ENCODE data around the gene KRTAP5-6.

The KRTAP5-6 gene

DNA sequence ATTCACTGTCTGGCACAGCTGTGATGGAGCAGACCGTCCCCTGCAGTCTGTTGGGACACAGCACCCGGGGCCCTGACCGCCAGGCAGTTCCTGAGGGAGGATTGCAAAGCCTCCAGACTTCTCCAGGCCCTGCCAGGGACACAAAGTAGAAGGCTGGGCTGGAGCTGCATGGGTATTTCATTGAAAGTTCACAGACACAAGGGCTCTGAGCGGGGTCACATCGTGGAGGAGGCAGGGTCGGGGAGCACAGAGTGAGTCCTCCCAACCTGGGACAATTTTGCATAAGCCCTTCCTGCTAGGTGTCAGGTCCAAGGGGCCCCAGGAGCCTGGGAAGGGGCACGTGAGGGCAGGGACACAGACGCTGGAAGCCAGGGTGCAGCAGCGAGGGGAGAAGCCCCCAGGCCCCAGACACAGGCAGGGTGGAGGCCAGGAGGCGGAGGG, 37.7 kb downstream of the KRTAP5-6 start:
- DNase-seq = no peak

DNA sequence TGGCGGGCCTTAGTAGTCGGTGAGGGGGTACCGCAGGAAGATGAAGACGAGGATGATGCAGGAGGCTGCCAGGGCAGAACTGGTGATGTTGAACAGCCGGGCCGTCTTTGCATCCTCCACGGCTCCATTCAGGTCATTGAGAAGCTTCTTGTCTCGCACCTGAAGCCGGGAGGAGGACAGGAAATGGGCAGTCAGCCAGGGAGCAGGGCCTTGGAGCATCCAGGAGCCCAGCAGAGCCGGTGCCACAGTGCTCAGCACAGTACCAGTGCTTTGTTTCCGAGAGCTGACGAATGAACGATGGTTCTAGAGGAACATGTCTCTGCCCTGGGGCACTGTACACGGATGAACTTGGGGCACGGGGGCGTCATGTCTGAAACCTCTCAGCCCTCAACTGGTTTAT, 38.3 kb downstream of the KRTAP5-6 start:
- DNase-seq = no peak

DNA sequence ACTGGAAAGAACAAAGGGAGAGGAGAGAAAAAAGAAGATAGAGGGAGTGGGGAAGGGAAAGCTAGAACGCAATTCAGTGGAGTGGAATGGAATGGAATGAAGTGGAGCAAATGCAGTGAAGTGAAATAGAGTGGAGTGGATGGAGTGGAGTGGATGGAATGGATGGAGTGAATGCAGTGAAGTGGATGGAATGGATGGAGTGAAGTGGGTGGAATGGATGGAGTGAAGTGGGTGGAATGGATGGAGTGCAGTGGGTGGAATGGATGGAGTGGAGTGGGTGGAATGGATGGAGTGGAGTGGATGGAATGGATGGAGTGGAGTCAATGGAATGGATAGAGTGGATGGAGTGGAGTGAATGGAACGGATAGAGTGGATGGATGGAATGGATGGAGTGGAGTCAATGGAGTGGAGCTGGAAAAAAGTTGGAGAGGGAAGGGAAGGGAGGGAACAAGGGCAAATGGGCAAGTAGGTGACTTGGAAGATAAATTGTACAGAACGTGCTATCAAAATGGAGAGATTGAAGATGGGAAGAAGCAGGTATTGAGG, 39.5 kb downstream of the KRTAP5-6 start:
- no peak for DNase-seq

DNA sequence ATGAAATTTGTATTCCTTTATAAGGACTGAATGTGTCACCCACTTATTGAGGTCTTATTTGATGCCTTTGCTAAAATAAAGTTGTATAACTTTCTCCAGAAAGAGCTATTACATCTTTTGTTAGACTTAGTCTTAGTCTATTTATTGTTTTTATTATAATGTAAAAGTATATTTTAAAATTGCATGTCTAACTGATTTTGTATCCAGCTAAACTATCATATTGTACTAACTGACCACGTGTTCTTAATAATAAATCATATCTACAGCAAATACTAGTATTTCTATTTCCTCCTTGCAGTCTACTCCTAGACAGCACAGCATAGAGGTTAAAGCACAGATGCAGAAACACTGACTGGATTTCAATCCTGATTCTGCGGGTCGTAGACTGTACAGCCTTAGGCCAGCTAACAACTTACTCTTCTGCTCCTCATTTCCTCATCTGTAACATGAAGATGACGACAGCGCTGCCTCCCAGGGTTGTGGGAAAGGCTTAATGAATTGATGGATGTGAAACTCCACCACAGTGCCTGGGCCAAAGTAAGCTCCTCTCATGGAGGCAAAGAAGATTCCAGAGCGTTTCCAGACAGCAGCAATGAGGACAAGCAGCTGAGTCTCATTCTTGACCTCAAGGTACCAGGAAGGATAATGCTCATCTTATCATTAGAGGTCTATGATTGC, 40.2 kb downstream of the KRTAP5-6 start:
- no peak for DNase-seq

DNA sequence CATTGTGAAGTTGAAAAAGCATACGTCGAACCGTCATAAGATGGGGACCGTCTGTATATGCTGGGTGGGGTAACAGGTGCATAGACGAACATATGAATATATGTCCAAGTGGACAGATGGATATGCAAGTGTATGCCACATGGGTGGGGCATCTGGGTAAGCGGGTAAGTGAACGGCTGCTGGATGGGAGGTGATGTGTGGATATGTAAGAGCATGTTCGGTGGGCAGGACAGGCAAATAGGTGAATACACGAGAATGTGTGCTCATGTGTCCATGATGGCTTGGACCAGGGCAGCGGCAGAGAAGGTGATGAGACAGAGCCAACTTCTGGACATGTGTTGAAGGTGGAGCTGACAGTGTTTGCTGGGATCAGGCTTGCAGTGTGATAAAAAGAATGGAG, 41.4 kb downstream of the KRTAP5-6 start:
- DNase-seq = no peak

GRCh38 chr11:1739576-1739975, 42.6 kb downstream of the KRTAP5-6 start:
- DNase-seq = no peak

DNA sequence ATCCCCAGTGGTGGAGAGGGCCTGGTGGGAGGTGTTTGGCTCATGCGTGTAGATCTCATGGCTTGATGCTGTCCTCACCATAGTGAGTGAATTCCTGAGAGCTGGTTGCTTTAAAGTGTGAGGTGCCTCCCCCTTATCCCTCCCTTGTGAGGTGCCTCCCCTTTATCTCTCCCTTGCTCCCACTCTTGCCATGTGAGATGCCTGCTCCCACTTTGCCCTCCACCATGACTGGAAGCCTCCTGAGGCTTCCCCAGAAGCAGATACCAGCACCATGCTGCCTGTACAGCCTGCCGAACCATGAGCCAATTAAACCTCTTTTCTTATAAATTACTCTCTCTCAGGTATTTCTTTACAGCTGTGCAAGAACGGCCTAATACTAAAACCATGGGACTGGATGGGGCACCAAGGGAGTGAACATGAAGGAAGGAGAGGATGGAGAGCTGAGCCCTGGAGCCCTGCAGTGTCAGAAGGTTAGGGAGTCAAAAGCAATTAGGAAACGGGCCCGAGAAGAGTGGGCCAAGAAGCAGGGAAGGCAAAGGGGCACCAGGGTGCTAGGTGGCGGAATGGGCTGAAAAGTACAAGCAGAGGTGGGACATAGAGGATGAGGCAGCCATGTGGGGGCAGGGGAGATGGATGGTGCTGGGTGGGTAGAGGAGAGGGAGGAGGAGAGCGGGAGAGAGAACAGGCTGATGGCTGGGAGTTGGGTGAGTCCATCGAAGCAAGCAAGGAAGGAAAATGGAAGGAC, 44.0 kb downstream of the KRTAP5-6 start:
- no peak for DNase-seq

DNA sequence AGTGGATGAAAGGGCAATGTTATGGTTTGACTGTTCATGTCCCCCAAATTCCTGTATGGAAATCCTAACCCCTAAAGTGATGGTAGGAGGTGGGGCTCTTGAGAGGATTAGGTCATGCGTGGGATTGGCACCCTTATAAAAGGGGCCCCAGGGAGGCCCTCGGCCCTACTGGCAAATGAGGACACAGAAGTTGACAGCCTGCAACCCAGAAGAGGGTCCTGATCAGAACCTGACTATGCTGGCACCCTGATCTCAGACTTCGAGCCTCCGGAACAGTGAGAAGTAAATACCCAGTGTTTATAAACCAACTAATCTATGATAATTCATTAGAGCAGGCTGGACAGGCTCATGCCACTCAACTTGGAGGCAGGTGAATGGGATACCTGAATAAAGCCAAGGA, 44.7 kb downstream of the KRTAP5-6 start:
- no peak for DNase-seq

DNA sequence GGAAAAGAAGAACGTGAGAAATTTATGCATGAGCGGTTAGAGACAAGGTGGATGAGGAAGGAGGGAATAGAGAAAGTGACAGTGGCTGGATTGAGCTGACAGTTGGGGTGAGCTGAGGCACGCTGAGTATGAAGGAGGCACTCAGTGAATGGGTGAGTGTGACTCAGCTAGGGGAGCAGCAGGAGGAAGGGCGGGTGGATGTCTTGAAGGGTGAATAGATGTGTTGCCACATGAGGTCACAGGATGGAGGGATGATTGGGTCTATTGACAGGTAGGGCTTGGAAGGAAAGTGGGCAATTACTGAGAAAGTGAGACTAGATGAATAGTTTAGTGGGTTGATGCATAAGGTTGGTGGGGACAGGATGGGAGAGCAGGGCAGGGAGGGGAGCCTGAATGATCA, 45.4 kb downstream of the KRTAP5-6 start:
- DNase-seq = no peak

DNA sequence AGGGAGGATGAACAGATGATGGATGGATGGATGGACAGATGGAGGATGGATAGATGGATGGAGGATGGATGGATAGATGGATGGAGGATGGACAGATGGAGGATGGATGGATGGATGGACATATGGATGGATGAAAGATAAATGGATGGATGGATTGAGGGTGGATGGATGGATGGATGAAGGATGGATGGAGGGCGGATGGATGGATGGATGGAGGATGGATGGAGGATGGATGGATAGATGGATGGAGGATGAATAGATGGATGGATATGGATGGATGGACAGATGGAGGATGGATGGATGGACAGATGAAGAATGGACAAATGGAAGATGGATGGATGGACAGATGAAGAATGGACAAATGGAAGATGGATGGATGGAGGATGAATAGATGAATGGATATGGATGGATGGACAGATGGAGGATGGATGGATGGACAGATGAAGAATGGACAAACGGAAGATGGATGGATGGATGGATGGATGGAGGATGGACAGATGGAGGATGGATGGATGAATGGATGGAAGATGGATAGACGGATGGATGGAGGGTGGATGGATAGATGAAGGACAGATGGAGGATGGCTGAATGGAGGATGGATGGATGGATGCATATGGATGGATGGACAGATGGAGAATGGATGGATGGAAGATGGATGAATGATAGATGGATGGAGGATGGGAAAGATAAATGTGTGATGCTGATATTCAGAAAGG, 46.0 kb downstream of the KRTAP5-6 start:
- no peak for DNase-seq

DNA sequence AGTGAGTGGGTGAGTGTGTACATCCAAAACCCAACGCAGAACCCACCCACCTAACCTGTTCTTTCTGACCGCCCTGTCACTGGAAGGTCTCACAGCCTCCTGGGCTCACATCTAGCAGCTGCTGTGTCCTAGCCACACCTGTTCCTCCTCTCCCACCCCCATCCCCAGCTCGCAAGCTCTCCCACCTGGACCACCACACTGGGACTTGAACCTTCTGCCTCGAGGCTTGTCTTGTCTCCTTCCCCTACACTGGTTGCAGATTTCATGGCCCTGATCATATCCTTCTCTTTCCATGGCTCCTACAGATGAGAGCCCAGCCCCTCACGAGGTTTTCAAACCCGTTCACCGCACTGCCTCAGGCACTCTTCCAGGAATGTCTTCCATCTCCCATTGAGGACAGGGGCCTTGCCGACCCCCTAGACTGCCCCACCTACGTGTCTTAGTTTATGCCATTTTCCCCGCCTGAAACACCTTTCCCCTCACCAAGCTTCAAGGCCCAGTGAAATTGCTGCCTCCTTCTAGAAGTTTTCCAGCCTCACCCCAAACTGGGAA, 46.7 kb downstream of the KRTAP5-6 start:
- no peak for DNase-seq

DNA sequence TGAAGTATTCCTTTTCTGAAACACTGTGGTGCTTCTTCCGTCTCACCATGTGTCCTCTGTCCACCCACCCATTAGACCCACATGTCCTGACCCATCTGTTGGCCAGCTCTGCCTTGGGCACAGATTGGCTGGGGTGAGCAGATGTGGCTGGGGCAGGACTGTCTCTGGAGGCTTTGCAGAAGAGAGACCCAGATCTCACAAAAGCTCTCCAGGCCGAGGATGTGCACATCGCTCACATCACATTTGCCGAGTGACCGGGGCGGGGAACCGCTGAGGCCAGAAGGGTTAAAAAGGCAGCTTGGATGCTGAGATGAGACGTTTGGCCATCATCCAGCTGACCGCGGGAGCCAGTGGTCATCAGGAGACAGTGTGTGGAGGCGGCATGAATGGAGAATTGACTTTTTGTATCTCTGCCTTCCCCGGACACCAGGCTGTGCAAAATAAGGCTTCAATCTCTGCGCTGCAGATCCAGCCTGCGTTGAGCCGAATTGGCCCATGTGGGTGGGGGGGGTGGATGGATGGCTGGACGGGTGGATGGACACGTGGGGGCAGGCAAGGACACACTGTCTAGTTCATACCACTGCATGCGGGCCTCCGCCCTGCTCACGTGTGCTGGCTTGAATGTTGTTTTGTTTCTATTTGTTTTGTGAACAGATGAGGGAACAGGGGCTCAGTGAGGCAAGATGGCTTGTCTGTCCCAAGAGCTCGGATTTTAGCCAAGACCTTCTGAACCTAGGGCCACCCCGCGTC, 47.3 kb downstream of the KRTAP5-6 start:
- no peak for DNase-seq

DNA sequence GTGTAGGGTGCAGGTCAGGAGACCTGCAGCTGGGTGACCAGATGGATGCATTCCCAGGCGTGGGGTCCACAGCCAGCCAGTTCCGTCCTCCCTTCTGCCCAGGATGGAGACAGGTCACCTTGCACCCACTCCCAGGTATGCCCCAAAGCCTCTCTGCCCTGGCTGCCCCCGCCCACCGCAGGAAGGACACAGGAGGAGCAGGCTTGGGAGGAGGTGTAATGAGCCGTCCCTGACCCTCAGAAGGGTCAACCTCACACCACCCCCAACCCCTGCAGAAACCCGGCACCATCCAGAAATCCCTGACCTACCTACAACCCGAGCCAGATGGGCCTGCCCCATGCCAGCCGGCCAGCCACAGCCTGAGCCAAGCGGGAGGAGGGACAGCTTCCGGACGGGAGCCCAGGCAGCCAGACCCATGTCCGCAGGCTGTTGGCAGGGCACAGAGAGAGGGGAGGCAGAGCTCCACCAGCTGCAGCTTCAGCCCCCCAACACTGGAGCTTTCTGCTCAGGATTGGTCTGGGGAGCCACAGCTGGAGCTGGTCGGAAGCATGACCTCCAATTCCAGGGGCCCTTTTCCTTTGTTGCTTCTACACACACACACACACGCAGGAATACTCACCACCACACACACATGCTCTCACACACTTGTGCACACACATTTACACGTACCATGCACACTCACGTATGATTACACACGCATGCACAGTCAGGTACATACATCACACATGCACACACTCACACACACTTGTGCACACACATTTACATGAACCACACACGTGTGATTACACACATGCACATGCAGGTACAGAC, 48.1 kb downstream of the KRTAP5-6 start:
- DNase-seq = no peak

DNA sequence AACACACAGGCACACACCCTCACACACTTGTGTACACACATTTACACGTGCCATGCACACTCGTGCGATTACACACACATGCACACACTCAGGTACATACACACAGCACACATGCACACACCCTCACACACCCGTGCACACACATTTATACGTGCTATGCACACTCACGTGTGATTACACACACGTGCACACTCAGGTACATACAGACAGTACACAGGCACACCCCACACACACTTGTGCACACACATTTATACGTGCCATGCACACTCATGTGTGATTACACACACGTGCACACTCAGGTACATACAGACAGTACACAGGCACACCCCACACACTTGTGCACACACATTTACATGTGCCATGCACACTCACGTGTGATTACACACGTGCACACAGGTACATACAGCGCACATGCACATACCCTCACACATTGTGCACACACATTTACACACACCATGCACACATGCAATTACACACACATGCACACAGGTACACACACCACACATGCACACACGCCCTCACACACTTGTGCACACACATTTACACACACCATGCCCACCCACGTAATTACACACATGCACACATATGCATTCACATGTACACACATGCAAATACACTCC, 48.8 kb downstream of the KRTAP5-6 start:
- DNase-seq = no peak

DNA sequence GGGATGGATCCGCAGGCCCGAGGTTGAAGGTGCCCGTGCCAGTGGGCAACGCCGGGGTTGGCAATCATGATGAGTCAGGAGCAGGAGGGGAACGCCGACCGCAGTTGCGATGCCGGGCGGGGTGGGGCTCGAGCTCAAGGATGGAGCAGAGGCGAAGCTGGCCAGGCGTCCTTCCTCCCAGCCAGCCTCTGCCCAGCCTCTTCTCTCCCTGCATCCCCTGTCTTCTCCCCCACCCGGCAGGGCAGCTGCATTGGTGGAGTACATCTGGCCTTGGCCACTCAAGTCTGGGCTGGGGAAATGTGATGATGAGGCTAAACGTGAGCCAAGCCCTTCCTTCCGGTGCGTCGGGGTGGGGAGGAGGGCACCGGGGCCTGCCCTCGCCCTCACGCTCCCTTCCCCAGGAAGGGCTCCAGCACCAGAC, 49.5 kb downstream of the KRTAP5-6 start:
- DNase-seq = no peak

GRCh38 chr11:1746956-1747752, 50.2 kb downstream of the KRTAP5-6 start:
- no peak for DNase-seq

Measured in NCI-H1694 (cell line).